OCI-LY3 (cell line): ENCODE results near the gene FOXJ2.

Experiments
- EZH2phosphoT487 ChIP-seq: fragments of 200-600 bp; shearing (Covaris generic); IDR thresholded peaks from 2 replicates; pipeline ENCODE4 v1.6.1; 2018; ENCODE audit warnings: antibody characterized with exemption, mixed run types, low read depth
- TF ChIP-seq, protein P1 (sequence below): fragments of 200-600, 300-600 bp; sonication (generic); IDR thresholded peaks from 2 replicates; pipeline ENCODE4 v1.5.1; 2014; ENCODE audit warnings: antibody characterized with exemption, low read length, low read depth

DNA sequence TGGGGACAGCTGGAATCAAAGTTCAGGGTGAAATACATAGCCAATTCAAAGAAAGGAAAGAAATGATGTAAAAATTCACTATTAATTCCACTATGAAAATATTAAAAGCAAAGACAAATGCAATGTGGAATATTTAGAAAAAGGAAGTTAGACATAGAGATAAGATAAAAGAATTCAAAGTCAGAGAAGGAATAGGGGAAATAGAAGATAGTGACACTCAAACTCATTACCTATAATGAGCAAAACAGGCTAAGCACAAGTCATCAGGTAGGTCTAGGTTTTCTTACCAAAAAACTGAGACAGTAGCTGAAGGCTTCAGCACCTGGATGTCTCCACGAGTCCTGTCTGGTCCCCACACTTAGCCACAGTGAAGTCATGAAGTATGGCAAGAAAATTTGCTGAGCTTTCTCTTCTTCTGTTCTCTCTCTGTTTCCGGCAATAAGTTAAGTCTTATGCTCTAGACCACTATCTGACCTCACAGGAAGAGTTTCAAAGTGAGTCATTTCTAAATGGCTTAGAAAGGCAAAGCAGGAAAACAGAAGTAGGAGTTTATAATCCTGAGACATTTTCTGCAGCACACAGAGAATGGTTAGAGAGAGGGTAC lies 33.6 kb downstream of the FOXJ2 start, which contains the start of gene C3AR1:
- TF ChIP-seq, protein P1, sequence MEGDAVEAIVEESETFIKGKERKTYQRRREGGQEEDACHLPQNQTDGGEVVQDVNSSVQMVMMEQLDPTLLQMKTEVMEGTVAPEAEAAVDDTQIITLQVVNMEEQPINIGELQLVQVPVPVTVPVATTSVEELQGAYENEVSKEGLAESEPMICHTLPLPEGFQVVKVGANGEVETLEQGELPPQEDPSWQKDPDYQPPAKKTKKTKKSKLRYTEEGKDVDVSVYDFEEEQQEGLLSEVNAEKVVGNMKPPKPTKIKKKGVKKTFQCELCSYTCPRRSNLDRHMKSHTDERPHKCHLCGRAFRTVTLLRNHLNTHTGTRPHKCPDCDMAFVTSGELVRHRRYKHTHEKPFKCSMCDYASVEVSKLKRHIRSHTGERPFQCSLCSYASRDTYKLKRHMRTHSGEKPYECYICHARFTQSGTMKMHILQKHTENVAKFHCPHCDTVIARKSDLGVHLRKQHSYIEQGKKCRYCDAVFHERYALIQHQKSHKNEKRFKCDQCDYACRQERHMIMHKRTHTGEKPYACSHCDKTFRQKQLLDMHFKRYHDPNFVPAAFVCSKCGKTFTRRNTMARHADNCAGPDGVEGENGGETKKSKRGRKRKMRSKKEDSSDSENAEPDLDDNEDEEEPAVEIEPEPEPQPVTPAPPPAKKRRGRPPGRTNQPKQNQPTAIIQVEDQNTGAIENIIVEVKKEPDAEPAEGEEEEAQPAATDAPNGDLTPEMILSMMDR = no peak
- TF ChIP-seq EZH2phosphoT487 = no peak
